GM21529 (cell line): ENCODE measurements around the gene SYT7.

Source experiments
- ATAC-seq: cut with Tn5 transposase; IDR thresholded peaks from one replicate; pipeline ENCODE4 v1.9.1; 2021; ENCODE audit not compliant: unreplicated experiment

Gene SYT7

DNA sequence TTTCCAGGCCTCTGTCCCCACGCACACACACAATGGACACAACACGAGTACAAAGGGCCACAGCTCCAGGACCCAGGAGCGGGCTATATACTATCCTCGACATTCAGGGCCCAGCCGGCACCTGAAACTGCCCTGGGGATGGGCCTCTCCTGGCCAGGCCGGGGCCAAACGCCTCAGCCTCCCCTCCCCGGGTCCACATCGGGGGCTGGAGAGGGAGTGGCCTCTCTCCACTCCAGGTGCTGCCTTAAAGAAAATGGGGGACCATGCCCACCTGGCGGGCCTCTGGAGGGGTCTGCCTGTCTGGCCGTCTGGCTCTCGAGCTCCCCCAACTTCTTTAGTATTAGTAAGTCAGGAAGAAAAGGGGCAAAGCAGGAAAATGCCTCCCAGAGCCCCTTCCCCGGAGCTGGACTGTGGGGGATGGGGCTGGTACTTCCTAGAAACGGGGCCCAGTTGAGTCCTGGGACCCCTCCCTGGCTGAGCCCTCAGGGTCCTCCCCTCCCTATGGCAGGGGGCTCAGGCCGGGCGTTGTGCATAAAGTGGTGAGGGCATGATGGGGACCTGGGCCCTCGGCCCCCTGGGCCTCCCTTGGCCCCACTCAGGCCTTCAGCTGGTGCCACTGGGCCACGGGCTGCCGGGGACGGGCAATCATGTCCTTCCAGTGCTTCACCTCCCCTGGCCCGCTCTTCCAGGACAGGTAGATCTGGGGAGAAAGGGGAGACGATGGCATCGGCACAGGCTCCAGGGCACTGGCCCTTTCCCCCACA is 62.7 kb downstream of the SYT7 start:
- no peak for ATAC-seq

DNA sequence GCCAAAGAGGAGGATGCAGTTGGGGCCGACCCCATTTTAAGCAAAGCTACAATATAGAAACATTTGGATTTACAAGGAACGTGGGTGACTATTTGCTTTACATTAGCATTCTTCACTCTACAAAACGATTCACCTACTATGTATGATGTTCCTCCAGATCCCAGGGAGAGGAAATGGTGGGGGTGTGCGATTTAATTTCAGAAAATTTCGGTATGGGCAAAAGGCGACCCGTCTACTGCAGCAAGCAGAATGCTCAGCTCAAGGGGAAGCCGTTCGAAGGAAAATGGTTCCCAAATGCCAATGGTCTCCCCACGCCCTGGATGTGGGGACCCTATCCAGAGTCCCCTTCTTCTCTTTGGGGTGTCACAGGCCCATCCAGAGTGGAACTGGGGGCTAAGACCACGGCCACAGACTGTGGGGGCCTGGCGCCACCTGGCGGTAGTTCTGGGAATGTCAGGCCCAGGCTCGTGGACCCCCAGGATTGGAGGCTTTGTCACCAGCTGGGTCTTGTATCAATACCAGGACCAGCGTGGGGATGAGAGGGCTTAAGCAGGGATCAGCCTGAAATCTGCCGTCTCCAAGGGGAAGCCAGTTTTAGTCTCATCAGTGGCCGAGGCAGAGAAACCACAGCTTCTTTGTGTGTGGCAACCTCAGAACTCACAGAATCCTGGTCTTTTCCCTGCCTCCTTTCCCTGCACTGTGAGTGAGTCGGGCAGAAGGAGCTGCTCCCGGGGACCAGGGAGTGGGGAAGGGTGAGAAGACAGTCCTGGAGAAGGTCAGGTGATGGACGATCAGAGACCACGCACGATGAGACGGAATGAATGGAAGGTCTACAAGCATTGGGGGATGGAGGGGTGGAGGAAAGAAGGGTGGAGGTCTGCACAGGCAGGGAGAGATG is 64.0 kb downstream of the SYT7 start:
- no peak for ATAC-seq

DNA sequence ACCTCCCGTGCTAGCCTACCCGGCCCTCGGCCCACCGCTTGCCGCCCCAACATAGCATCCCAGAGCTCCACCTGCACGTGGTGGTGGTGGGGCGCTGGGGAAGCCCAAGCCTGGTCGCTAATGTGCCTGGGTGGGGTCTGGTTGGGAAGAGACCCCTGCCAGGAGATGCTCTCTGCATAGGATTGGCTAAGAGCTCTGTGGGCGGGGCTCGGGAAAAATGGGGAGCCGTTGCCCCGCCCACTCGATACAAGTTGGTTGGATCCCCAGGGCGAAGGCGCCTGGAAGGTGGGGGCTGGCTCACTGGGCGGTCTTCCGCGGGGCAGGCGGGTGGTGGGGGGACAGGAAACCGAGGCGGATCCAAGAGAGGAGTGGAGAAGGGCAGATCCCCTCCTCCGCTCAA is 64.7 kb downstream of the SYT7 start:
- no peak for ATAC-seq

DNA sequence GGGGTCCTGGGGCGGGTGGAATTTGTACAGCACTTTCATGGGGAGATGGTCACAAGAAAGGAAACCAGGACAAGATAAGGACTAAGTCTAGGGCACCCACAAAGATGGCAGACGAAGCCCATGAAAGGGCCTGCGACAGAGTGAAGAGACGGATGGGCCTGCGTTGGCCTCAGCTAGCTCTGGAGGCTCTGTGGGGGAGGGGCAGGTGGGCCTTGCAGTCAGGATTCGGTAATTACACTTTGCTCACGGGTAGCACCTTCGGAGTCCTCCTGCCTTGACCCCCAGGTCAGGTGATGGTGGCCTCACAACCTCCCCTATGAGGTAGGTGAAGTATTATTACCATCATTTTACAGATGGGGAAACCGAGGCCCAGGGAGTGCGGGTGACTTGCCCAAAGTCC is 65.2 kb downstream of the SYT7 start:
- ATAC-seq: no peak

DNA sequence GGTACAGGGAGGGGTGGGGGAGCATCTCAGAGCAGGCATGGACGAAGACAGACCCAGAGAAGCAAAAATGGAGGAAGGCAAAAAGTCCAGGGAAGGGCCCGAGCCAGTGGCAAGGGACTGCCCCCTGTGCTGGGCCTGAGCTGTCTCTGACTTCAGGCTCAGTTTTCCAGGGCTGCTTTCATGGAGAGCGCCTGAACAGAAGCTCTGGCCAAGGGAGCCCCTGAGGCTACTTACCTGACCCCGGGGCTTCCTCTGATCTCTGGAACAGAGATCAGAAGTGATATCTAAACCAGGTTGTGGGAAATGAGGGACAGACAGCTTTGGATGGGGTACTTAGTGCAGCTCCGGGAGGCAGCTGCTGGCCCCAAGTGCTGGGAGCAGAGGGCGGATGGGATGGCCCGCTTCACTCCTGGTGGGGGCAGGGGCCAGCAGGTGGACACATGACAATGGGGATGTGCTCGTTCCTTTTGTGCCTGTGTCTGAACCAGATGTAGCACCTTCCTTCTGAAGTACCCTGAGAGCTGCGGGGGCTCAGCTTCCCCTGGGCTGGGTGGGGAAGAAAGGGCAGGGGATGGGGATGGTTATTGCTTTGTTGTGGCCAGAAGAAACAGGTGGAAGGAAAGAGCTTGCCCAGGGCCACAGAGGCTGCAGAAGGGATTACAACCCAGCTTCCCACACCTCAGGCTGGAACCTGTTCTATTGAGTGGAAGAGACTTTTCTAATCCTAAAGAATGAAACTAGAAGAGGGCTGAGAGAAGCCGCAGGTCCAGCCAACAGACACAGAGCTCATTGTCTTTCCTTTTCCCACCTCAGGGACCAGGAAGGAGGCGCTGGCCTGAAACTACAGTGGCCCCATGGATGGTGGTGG is 66.6 kb downstream of the SYT7 start:
- ATAC-seq: no peak

DNA sequence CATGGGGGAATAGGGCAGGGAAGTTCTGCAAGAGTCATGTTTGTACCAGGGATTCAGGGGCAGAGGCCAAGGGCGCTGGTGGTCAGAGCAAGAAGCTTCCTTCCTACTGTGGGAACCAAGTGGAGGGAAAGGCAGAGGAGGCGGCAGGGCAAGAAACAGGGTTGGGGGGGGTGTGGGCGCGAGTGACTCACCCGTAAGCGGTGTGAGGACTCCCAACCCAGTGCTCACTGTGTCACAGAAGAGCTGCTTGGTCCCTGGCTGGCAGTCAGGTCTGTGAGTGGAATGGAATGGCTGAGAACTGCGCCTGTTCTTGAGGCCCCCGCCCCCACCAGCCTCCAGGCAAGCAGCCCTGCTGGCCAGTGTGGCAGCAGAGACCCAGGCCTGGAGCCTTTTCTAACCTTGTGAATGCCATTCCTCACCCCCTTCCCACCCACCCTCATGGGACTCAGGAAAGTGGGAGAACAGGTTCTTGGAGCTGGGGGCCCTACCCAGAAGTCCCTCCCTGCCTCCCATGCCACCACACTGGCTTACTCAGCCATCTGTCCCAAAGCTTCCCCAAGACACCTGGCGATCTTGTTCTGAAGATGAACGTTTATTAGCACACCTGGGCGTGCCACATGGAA is 67.6 kb downstream of the SYT7 start:
- ATAC-seq: no peak

DNA sequence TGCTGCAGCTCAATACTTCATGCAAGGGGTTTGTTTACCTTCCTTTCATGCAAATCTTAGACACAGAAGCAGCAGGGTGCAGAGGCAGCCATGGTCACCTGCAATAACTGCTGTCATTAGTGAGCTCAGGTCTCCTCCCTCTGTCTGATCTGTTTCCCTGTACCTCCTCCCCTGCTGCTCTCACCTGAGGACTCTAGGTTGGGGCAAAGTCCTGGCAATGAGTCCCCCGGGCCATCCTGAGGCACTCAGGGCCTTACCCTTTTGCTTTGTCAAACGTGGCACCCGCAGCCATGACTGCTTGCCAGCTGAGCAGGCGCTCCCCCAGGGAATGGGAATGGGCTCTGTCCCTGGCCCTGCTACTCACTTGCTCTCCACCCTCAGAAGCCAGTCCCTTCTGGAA is 68.4 kb downstream of the SYT7 start:
- ATAC-seq: no peak

DNA sequence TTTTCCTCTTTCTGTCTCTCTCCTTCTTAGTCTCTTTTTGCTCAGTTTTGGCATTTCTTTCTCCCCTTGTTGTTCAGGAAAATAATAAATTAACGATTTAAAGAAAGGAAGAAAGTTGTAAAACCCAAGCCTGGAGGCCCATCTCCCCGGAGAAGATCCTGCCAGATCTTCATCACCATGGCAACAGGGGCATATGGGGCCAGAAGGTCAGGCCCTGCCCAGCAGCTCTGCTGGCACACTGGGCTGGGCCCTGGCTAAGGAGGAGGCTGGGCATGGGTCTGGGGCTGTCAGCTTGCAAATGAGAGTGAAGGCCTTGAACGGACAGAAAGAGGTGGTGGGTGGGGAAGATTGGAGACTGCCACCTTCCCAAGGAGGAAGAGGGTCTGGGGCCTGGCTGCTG is 69.5 kb downstream of the SYT7 start:
- no peak for ATAC-seq

DNA sequence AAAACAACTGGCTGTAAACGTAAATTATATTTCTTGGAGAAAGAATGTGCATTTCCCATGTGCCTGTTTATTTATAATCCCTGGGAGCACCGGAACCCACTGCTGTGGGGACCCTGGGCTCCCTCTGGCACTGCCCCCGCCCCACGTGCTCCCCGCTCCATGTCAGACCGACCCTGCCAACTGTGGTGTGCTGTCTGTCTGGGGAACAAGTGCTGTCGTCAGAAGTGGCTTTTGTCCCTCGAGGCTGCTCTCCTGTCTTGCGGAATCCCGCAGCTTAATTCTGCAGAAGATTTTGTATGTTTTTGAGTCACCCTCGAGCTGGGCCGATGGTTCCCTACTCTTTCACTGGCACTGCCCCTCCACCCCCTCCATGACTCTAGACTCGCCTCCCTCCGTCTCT is 69.9 kb downstream of the SYT7 start:
- no peak for ATAC-seq

DNA sequence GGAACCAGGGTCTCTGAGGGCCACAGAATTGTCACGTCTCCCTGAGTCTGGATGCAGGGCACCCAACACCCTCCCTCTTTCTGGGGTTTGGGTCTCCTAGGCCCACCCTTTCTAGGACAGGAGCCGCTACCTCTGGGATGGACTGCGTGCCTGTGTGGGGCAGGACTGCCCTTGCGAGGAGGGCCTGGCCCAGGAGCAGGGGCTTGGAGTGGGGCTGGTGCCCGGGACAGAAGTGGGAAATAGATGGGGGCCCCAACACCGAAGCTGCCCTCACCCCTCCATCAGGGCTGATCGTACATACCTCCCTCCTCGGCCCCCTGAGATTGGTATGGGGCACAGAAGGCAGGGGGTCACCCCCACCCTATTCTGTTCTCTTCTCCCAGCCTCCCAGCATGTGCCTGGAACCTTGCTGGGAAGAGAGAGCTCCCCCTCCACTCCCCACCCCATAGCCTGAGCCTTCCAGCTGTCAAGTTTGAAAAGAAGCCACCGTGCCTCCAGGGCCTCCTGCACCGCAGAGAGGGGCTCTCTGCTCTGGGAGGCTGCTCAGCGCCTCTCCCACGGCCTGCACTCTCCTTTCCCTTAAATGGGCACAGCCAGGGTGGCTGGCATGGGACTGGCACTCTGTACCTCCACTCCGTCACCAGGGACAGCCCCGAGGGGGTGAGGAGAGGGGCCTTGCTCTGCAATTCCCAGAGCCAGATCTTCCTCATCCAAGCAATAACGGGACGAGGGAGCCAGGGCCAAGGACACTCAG is 70.5 kb downstream of the SYT7 start:
- no peak for ATAC-seq

DNA sequence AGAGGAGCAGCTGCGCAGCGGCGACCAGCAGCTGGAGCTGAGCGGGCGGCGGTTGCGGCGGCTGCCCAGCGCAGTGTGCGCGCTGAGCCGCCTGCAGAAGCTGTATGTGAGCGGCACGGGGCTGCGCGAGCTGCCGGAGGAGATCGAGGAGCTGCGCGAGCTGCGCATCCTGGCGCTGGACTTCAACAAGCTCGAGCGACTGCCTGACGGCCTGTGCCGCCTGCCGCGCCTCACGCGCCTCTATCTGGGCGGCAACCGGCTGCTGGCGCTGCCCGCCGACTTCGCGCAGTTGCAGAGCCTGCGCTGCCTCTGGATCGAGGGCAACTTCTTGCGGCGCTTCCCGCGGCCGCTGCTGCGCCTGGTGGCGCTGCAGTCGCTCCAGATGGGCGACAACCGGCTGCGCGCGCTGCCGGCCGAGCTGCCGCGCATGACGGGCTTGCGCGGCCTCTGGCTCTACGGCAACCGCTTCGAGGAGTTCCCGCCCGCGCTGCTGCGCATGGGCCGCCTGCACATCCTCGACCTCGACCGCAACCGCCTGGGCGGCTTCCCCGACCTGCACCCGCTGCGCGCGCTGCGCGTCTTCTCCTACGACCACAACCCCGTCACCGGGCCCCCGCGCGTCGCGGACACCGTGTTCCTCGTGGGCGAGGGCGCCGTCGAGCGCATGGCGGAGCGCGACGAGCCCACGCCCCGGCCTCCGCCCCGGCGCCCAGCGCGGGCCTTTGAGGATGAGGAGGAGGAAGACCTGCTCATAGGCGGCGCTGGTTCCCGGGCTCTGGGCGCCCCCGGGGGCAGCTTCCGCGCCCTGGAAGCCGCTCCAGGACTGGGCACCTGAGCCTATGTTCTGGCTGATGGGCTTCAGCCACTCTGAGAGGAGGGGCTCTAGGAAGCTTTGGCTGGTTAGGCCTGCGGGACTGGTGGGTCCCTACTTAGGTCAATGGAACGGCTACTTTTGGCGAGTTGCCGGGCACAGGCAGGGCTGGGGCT is 71.5 kb downstream of the SYT7 start:
- ATAC-seq: no peak

DNA sequence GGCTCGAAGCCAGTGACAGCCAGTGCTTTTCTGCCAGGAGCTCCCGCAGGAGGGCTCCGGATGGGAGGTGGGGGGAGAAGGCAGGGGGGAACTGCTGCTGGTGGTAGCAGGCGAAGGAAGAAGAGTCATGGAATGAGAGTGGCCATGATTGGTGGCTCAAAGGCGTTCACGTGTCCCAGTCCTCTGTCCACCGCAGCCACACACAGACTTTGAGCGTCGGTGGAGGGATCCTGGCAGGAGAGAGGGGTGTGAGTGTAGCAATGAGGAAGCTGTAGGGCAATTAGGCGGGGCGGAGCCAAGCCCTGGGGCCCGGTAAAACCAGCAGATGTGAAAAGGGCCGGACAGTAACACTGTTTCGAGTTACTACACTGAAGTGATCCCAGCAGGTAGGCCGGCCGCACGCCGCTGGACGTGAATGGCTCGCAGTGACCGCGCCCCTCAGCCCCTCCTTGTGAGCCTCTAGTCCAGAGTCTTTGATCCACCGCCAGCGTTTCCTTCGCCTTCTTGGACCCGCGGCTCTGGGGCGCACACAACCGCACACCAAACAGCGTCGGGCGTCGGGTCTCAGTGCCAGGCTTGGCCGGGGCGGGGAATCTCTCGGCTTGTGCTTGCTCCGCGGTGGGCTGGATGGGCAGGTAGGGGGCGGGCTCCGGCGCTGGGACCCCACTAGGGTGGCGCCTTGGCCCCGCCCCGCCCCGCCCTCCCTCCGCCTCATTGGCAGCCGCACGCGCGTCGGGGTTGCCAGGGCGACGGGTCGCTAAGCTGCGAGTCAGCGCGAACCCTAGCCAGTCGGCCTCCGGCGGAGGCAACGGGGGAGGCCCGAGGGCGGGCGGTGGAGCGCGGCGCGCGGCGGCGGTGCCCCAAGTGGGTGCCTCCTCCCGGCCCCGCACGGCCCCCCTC is 72.7 kb downstream of the SYT7 start, which contains the start of gene LRRC10B:
Gene LRRC10B (plus strand): TSS at position 788 of the 900 bp plus-strand sequence. CDS start 250 bp downstream, outside the sequence.
- ATAC-seq: no peak

DNA sequence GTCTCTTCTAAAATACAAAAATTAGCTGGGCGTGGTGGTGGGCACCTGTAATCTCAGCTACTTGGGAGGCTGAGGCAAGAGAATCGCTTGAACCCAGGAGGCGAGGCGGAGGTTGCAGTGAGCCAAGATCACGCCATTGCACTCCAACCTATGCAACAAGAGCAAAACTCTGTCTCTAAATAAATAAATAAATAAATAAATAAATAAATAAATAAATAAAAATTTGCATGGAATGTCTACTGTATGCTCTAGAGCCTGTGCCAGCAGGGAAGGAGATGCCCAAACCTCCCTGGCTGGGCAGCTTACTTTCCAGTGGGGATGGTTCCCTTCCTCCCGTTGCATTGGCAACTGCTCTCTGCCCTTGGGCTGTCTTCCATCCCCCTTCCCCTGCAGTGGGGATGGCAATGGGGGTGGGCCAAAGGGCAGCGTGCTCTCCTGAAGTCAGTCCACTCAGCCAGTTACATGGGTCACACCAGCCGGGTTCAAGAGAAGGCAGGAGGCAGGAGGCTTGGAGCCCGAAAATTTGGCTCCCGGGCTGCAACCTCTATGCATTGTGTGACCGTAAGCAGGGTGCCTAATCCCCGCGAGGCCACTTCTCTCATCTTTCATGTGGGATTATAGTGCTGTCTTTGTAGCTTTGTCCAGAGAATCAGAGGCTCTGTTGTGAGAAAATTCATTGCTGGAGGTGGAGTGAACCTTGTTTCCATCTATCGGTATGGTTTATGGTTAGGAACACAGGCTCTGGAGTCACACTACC is 73.7 kb downstream of the SYT7 start:
- no peak for ATAC-seq

DNA sequence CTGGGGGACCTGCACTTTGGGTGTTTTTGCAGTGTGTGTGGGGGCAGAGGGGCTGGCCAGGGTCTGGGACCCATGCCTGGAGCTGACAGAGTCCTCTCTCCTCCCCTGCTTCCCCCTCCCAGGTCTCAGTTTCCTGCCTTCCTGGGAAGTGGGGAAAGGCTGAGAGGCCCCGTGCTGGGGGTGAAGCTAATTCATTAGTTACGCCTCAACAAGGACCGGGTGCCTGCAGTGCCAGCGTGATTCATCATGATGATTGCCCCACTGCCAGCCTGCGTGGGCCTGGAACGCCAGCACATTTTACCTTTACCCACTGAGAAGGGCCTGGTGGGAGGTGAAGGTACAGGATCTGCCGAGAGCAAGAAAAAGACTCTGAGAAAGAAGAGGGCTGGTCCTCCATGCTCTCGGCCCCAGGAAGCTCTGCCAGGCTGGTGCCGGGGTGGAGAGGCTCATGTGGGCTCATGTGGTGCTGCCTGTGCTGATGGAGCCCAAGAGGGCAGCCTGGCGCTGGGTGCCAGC is 75.2 kb downstream of the SYT7 start:
- ATAC-seq: no peak

DNA sequence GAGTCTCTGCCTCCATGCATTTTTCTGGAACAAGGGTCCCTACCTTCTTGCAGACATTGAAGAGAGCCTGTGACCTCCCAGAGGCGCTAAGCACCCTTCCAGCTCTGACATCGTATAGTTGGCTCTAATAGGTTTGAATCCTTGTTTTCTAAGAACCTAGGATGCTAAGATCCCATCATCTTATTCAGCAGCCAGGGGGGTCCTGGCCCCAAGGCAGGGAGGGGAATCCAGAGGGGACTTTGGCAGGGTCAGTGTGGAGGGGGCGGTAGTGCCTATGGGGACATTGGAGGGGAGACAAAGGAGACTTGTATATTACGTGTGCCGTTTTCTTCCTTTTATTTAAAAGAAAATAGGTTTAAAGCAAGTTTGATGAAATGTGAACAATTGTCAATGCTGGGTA is 75.8 kb downstream of the SYT7 start:
- no peak for ATAC-seq

DNA sequence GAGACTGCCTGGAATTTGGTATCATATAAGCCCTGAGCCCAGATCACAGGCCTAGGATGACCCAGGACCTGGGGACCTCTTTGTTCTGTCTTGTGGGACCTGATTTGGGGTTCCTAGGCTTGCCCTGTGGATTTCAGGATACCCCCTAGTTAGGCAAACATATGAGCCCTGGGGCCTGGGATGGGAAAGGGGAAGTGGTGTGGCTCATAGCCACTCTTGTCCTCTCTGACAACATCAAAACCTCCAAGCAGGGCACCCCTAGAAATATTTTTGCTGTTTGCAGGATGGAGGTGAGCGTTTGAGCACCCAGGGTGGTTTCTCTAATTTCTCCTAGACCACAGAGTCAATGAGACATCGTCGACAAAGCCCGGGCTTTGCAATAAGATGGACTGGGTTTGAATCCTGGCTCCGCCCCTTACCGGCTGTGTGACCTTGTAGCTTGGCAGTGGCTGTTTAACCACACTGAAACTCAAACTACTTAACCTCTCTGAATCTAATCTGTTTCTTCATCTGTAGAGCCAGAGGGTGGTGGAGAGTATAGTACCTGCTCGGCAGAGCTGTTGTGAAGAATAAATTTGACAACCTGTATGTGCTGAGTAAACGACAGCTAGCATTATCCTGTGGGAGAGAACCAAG is 77.6 kb downstream of the SYT7 start:
- ATAC-seq: no peak
